GM19468 (cell line): ENCODE data around the gene ELFN2.

Experiments used
- ATAC-seq: cut with Tn5 transposase; IDR thresholded peaks from one replicate; pipeline ENCODE4 v1.9.1; 2021; ENCODE audit warnings: mild to moderate bottlenecking, moderate library complexity, moderate number of reproducible peaks; ENCODE audit not compliant: unreplicated experiment; ENCODE audit errors: extremely low read depth

The ELFN2 gene

GRCh38 chr22:37343863-37344734, 83.2 kb downstream of the ELFN2 start:
- no peak for ATAC-seq

DNA sequence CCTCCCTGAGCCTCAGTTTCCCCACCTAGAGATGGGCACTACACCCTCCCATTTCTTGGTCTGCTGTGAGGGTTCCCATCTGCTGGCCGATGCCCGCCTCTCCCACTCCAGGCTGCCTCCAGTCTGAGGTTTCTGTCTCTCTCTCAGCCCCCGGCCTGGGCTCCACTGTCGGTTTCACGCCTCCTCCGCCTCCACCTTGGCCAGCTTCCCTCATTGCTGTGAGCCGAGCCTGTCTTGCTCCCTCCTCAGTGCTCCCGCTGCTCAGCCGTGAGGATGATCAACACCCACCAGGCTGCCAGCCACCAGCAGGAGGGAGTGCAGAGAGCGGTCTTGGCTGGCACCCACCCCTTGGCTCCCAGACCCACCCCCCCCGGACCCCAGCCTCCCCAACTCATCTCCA, 83.9 kb downstream of the ELFN2 start:
- no peak for ATAC-seq

- no peak for ATAC-seq
Measured at GRCh38 chr22:37342065-37342464, 85.2 kb downstream of the ELFN2 start.

GRCh38 chr22:37340331-37341262, 86.7 kb downstream of the ELFN2 start:
- ATAC-seq: no peak

GRCh38 chr22:37338539-37339246, 88.6 kb downstream of the ELFN2 start:
- no peak for ATAC-seq

GRCh38 chr22:37337204-37337943, 89.9 kb downstream of the ELFN2 start:
- no peak for ATAC-seq

GRCh38 chr22:37336579-37336978, 90.7 kb downstream of the ELFN2 start:
- no peak for ATAC-seq

DNA sequence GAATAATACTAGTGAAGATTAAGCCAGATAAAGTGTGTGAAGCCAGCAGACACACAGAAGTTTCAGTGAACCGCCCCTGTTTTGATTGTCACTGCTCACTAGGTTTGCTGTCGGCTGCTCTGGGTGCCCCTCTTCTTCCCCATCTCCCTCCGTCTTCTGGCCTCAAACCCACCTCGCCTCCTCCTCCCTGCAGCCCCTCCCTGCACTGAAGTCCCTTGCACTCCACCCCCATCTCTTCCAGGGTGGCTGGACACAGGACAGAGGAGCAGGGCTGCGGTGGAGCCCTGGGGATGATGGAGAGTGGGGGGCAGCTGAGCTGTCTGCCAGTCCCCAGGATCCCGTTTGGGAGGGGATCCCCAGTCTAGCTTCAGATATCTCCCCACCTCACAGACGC, 91.5 kb downstream of the ELFN2 start:
- no peak for ATAC-seq

DNA sequence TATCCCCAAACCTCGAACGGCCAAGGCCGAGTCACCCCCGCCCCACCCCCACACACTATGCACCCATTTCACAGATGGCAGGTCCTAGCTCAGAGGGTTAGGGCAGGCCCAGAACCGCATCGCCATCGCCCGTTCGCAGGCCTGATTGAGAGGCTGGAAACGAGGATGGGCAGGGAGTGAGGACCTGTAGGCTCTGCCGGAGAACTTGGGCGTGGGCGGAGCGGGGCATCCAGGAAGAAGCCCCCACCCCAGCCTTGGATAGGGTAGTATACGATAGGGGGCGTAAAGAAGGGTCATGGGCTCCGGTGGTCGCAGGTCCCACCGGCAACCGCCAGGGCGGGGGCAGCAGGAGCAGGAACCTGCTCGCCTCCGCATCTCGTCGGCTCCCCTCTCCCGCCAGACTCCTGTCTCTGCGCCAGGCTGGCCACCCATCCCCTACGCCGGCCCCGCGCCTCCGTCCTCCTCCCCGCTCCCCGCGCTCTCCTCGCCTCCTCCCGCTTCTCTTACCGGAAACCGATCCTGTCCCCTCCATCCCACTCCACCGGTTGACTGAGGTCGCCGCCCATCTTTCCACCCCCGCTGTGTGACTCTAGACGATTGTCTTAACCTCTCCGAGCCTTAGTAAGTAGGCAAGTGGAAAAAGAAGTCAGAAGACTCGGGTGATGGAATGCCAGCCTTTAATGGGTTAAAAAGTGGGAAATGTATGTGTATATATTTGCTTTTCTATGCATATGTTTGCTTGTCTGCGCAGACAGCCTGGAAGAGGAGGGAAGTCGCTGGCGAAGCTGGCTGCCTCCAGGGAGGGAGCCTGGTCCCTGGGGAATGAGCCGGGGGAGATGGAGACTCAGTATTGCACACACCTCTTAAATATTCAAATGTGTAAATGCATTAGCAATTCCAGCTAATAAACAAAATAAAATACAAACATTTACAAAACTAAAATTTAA, 92.1 kb downstream of the ELFN2 start:
- ATAC-seq: no peak

DNA sequence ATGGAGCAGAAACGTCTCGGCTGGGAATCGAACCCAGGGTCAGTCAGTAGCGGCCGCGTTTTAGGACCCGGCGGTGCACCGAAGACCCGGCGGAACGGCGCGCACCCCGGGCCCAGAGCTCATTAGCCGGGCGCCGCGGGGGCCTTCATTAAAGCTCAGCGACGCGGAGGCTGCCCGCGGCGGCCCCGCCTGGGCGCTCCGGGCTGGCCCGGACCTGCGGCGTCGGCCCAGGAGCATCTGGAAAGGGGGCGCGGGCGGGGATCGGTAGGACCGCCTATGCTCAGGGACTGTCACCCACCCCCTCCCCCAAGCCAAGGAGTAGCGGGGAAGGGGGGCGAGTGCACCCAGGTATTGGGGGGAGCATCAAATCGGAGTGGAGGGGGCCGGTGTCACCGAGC, 92.8 kb downstream of the ELFN2 start:
- no peak for ATAC-seq

GRCh38 chr22:37333724-37334460, 93.4 kb downstream of the ELFN2 start:
- ATAC-seq: no peak

- ATAC-seq: no peak
Measured at GRCh38 chr22:37331856-37332536, 95.3 kb downstream of the ELFN2 start.

- no peak for ATAC-seq
Measured at GRCh38 chr22:37331034-37331428, 96.2 kb downstream of the ELFN2 start.

GRCh38 chr22:37330200-37331033, 96.9 kb downstream of the ELFN2 start:
- ATAC-seq: no peak

DNA sequence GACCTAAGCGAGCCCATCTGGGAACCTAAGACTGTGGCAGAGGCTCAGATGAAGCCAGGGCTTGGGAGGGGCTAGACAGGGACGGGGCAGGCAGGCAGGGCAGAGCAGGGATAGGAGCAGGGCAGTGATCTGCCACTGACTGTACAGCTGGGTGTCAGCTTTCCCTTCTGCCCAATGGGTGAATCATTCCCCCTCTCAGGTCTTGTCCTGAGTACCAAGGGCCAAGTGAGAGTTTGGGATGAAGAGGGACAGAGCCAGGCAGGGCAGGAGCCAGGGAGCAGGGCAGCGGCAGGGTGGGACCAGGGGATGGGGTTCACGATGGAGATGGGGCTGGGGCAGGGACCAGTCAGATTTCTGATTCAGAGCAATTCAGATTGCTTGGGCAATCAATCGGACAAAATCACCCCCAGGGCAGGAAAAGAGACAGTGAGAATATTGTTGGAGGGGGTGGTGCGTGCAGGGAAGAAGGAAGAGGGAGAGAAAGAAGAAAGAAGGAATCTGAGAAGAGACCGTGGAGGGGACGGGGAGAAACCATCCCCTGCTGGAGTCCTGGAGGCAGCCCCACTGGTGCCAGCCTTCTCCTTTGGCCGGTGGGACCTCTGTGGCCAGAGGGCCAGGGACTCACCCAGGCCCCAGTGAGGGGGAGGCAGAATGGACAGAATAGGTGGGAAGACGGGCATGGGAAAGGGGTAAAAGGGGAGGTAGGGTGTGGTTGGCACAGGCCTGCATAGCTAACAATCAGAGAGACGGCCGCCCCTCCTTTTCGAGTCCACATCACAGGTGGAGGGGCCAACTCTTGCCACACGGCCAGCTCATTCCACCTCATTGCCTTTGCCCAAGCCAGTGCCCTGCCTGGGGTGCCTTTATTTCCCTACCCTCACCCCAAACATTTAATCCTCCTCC, 97.8 kb downstream of the ELFN2 start:
- ATAC-seq: no peak
